ENCODE data around the gene SLC26A6.

SLC26A6 gene

DNA sequence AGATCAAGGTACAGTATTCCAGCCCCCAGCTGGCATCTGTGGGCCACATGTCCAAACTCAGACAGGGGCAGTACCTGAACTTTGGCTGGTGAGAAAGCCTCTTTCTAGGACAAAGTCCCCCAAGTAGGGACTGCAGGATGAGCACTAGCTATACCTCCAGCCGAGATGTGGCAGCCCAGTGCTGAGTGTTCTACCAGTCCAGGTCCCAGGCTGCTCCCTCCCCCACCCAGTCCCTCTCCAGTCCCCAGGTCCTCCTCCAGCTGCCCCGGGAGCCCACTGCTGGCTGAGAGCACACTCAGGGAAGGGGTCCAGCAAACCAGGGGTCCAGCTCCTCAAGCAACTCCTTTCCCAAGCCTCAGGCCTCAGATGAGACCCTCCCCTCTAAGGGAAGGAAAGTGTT is 1.5 kb downstream of the SLC26A6 start:
- in situ Hi-C loops (cut with MboI; ENCODE audit: low sequenced_read_pairs): no loop called here

DNA sequence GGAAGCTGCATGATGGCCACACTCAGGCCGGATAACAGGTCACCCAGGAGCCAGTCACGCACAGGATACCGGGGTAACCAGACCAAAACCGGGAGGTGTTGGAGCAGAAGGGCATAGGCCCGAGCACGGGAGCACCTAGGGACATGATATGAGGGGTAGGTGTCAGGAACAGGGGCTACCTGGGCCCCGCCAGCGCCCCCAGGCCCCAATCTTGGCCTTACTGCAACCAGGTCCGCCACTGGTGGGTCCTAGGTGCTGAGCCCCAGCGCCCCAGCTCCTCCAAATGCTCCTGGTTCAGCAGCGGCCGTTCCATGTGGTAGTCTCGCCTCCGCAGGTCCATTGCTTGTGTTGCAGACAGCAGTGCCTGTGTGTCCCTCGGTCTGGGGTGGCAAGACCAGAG is 2.0 kb downstream of the SLC26A6 start:
- in situ Hi-C loops (cut with MboI; ENCODE audit: low sequenced_read_pairs): no loop called here

DNA sequence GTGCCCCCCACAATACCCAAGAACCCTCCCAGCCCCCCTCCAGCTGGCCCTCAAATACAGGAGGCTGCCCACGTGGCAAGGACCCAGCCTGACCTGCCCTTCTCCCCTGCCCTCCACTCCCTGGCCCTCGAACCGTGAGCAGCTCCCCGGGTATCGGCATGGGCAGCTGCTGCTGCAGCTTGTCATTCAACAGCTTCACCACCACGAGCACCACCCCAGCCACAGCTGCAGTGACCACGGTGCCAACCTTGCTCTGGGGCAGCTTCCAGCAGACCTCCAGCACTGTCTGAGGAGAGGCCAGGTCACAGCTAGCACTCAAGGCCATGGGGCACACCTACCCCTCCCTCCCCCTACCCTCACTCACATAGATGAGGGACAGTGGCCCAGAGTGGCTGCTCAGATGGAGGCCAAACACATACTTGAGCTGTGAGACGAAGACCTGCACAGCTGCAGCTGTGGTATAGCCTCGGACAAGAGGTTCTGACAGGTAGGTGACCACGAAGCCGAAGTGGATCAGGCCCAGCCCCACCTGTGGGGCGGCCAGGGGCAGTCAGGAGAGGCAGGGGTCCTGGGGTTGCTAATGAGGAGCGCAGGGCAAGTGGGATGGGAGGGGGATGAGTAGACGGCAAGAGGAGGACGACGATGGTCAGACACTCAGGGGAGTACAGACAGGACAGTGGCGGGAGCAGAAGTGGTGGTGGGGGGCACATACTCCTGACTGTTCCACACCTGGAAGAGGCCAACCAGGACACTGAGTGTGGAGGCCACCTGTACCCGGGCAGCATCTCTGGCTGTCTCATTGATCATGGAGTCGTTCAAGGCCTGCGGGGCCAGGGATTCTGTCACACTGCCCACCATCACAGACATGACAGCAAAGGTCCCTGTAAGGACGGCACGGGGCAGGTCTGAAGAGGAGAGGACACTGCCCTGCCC is 3.5 kb downstream of the SLC26A6 start:
- in situ Hi-C loops (cut with MboI; ENCODE audit: low sequenced_read_pairs): no loop called here

DNA sequence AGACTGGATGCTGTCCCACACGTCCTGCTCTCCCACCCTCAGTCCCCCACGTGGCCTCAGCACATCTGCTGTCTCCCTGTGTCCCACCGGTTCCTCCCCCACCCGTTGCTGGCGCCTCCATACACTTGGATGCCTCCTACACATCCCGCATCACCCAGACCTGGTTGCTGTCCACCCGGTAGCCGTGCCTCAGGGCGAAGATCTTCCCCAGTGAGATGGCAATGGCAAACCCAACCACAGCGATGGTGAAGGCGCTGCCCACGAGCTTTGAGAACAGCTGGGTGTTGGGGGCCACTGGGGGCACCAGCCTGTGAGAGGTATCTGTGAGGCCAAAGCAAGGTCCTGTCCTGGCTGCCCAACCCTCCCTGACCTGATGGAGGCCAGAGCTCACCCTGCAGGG is 4.4 kb downstream of the SLC26A6 start:
- in situ Hi-C loops (cut with MboI; ENCODE audit: low sequenced_read_pairs): no loop called here

DNA sequence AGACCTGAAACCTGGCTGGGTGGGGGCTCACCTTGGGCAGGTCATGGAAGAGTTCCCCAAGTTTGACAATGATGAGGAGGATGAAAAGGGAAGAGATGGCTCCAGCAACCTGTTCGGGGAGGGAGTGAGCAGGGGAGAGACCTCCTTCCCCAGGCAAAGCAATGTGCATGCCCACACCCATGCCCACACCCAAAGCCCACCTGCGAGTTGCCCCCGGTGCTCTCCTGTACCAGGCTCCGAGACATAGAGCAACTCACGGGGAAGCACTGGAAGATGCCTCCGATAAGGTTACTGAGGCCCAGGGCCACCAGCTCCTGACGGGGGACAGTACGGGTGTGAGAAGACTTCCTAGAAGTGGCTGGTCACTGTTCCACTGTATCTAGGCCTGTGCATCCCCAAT is 4.9 kb downstream of the SLC26A6 start:
- in situ Hi-C loops (cut with MboI; ENCODE audit: low sequenced_read_pairs): no loop called here

DNA sequence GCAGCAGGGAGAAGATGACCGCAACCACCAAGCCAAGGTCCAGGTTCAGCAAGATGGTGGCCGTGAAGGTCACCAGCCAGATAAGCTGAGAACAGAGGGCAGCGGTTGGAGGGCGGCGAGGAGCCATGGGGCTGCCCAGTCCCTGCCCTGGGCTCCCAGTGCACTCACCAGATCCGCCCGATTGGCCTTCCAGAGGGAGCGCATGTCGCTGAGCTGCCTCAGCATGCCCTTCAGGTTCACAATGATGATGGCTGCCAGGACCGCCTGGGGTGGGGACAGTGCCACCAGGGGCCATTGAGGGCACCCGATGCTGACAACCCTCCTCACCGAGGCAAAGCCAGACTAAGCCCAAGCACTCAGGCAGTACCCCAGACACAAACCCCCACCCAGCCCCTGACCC is 5.4 kb downstream of the SLC26A6 start:
- in situ Hi-C loops (cut with MboI; ENCODE audit: low sequenced_read_pairs): no loop called here

DNA sequence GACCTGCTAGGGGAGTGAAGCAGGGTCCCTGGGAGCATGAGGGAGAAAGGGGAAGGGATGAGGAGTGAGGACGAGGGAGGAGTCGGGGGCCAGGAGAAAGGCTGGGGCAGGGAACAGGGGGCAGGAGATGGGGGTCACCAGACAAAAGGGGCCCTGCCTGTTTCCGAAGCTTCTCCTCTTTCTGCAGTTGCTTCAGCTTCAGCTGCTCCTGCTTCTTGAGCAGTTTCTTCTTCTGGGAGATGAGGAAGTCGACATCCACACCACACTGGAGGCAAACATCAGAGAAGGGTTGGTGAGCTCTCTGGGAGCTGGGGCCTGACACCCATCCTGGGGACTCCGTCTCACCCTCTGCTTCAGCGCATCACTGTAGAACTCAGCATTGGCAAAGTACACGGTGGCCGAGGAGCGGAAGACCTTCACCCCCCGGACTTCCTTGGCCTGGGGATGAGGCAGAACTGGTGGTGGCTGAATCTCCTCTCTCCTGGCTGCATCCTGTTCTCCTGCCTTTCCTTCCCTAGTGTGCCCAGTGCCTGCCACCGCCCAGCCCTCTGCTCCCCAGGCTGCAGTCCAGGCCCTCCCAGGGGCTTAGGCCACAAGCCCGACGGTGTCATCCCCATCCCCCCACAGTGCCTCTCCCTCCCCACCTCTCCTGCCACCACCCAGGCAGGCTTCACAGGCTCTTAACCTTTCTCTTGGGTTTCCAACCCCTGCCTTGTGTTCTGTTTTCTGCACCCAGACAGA is 6.8 kb downstream of the SLC26A6 start:
- in situ Hi-C loops (cut with MboI; ENCODE audit: low sequenced_read_pairs): no loop called here

DNA sequence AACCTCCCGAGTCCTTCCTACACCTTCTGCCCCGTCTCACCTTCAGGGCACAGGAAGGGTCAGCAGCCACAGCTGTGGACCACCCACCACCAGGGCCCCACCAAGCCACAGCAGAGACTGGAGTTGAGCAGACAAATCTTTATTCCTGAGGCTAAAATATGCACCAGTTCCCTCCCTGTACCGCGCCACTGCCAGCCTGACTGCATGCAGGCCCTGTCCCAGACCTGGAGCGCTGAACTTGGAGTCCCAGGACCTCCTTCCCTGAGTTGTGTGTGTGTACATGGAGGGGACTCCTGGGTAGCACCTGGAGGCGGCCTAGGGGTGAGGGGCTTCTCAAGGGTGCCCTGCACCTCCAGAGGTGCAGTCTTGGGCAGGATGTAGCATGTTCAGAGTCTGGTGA is 9.7 kb downstream of the SLC26A6 start:
- in situ Hi-C loops (cut with MboI; ENCODE audit: low sequenced_read_pairs): no loop called here

DNA sequence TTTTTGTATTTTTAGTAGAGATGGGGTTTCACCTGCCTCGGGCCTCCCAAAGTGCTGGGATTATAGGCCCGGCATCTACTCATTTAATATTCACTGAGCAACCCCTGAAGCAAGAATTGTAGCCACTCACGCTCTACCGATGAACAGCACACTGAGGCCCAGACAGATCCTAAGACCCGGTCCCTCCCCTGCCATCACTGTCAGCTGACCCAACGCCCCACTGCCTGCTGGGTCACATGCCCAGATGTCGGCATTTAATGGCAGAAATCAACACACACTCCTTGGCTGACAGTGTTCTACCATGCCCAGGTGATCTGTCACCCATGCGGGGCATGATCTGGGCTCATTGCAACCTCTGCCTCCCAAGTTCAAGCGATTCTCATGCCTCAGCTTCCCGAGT is 10.5 kb downstream of the SLC26A6 start:
- in situ Hi-C loops (cut with MboI; ENCODE audit: low sequenced_read_pairs): no loop called here

DNA sequence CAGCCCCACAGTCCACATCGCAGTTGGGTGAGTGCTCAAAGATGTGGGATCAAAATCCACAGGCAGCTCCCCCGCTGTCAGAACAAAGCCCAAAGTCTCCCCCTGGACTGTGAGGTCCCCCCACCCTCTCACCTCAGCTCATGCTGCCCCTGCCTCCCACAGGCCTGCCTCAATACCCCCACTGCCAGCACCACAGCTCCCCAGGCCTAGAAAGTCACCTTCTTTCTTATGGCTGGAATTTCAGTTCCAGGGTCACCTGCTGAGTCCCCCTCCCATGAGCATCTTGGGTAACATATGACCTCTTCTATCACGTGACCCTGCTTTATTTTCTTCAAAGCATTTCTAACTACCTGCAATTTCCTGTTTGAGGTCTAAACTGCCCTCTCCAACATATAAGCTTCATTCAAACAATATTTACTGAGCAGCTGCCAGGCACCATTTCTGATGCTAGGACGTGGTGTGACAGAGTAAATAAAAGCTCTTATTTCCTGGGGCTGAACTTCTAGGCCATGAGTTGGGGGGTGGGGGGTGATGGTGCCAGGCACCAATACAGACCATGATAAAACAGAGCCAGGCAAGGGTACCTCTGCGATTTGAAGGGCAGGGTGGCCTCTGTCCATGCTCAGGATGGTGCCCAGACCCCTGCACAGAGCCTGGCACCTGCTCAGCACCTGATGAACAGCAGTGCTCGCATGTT is 11.3 kb downstream of the SLC26A6 start:
- in situ Hi-C loops (cut with MboI; ENCODE audit: low sequenced_read_pairs): no loop called here

DNA sequence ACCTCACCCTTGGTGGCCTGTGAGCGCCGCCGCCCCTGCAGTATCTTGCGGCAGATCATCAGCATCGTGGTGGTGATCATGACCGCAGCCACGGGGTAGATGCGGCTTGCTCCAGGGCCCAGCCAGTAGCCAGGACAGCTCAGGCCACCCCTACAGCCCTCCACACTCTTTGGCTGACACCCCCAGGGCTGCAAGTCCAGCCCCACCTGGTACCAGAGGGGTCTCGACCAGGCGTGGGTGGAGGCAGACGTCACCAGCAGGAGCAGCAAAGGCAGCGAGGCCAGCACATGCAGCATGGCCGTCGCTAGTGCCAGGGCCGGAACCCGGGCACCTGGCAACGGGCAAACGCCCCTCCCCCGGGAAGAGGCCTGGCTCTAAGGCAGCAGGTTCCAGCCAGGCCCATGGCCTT is 13.8 kb downstream of the SLC26A6 start, which contains the start of gene TMEM89:
TMEM89 (minus strand) TSS at position 309 of the 409 bp plus-strand sequence; CDS start at position 296, 13 bp downstream.
- in situ Hi-C loops (cut with MboI; ENCODE audit: low sequenced_read_pairs): no loop called here

DNA sequence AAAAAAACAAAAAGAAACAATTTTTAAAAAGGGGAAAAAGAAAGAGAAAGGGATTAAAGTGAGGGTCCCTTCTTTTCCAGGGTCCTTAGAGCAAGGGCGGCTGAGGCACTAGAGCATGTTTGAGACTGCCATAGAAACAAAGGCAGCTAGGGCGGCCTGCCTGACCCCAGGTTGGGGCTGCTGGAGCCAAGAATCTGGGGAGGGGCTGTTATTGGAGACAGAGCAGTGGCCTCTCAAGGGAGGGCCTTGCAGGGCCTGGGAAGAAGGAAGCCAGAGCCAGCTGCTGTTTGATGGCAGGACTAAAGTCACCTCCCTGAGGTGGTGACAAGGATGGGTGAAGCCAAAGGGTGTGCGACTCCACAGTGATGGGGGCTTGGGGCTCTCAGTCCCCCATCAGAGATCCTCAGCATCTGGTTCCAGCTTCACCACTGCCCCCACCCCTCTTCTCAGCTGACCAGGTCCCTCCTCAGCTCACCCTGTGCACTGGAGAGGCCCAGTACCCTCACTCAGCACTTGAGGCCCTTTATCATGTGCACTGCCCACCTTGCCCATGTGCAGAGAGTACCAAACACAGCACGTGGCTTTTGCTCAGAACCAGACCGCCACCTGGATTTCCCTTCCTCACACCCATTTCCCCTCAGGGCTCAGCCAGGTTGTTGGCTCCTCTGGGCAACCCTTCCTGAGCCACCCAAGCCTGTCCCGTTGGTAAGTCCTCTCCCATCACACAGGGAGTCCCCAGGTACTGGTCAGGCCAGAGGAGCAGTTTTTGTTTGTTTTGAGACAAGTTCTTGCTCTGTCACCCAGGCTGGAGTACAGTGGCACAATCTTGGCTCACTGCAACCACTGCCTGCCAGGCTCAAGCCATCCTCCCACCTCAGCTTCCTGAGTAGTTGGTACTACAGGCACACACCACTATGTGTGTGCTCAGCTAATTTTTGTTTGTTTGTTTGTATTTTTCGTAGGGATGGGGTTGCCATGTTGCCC is 15.4 kb downstream of the SLC26A6 start:
- in situ Hi-C loops (cut with MboI; ENCODE audit: low sequenced_read_pairs): no loop called here

DNA sequence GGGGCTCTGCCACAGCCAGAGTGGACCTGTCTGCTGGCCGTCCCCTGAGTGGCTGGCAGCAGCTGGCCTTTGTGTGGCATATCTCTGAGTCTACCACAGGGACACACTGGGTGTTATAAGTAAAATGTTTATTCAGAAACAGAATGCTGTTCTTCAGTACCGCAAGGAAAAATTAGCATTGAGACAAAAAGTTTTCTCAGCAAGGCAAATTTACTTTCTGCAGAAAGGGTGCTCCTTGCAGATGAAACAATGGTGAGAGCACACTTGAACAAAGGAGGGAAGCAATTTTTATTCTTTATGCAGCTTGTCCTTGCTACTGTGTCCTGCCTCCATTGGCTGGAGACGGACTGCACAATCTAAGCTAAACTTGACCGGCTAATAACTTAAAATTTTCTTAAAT is 17.7 kb downstream of the SLC26A6 start:
- in situ Hi-C loops (cut with MboI; ENCODE audit: low sequenced_read_pairs): no loop called here

DNA sequence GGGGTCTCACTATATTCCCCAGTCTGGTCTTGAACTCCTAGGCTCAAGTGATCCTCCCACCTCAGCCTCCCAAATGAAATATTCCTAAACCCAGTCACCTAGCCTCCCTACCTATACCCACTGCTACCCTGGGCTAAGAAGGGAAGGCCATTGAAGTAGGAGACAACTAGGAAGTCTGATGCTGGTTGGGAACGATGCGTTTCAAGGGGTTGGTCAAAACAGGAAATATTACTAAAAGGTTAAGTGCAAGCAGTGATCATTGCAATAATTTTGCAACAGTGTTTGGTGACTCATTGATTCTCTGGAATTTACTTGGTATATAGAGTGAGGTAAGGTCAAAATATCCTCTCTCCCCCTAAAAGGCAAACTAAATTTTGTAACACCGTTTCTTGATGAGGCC is 21.2 kb downstream of the SLC26A6 start:
- in situ Hi-C loops (cut with MboI; ENCODE audit: low sequenced_read_pairs): no loop called here

DNA sequence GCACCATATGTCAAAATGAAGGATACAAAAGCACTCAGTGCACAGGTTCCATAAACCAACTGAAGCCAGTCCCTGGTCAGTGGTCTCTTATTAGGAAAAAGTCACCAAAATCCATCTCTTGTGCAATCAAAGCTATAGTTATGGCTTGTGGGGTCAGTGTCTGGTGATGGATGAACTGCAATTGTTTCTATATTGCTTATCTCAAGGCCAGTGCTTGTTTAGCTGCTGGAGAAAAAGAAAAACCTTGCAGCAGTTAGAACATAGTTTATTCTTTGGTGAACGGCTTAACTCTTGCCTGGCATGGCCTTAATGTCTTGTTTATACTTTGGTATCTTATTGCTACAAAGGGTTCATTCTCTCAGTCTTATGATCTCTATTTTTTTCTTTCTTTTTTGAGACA is 23.0 kb downstream of the SLC26A6 start:
- in situ Hi-C loops (cut with MboI; ENCODE audit: low sequenced_read_pairs): no loop called here

DNA sequence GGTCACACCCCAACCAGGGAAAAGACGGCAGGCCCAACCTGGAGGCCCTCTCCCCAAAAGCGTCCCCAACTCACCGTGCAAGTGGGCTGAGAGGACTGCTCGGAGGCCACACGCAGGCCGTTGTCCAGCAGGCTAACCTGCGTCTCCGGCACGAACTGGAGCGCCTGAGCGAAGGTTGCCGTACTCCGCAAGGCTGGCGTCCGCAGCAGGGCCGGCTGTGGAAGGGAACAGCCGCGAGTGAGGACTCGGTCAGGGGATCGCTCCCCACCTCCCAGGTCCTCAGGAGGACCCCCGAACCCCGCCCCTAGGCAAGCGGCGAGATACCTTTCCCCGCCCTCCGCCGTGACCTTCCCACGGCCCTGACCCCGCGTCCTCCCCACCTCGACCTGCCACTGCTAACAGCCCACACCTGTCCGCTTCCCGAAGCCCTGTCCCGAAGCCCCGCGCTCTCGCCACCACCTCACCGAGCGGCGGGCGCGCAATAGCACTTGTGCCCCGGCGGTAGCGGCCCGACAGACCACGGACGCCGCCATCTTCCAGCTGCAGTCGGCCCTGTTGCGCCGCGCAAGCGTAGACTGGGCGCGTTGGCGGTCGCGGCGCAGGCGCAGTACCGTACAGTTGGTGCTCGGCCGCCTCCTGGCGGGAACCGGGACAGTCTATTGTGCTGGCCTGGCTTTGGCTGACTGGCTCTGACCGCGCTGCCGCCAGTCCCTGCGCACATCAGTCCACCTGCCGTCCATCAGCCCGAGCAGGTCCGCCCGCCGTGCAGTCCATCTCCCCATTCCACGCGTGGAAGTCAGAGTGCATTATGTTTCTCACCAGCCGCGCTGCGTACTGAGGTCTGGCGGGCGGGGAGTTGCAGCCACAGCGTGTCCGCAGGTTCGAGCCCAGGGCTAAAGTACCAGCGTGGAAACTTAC is 25.9 kb downstream of the SLC26A6 start, which contains the start of gene UQCRC1:
UQCRC1 (minus strand) TSS at position 559 of the 918 bp plus-strand sequence; CDS start at position 533, 26 bp downstream.
- in situ Hi-C loops (cut with MboI; ENCODE audit: low sequenced_read_pairs): no loop called here

DNA sequence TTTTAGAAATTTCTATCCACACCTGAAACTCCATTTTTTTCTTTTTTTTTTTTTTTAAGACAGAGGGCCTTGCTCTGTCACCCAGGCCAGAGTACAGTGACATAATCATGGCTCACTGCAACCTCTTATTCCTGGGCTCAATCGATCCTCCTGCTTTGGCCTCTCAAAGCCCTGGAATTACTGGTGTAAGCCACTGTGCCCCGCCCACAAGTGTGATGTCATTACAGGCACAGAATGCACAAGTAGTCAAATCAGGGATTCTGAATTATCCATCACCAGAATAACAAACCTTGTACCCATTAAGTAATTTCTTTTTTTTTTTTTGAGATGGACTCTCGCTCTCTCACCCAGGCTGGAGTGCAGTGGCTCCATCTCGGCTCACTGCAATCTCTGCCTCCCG is 27.7 kb downstream of the SLC26A6 start:
- in situ Hi-C loops (cut with MboI; ENCODE audit: low sequenced_read_pairs): no loop called here

DNA sequence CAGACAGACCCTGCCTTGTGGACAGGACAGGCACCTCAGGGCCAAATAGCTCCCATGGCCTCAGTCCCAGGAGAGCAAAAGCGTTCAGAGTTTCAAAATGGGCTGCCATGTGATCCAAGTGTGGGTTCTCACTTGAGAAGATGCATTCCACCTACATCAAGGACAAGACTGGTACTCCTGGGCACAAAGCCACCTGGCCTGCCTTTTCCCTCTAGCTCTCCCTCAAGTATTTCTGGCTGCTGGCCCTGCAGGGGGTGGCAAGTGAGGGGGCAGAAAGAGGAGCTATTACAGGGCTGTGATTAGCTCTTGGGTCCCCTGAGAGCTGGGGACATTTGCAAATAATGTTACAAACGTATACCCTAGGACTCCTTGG is 33.7 kb downstream of the SLC26A6 start:
- in situ Hi-C loops (cut with MboI; ENCODE audit: low sequenced_read_pairs): no loop called here
